D721Med (cell line): ENCODE measurements around the gene PDE3A.

Experiments used
- DNase-seq: peaks from one replicate; pipeline ENCODE4 v3.0.0; 2011; ENCODE audit warnings: low spot score; ENCODE audit not compliant: insufficient read length
- FAIRE-seq: peaks from 2 replicates; lab custom pipeline; 2011; peaks lifted over from hg19 to GRCh38; lab: Jason Lieb, UNC
- CTCF ChIP-seq: IDR thresholded peaks from 2 replicates; pipeline ENCODE4 v1.5.1; 2012; ENCODE audit warnings: mild to moderate bottlenecking, control low read depth; ENCODE audit not compliant: insufficient read depth; ENCODE audit errors: missing control alignments

The PDE3A gene

GRCh38 chr12:20561871-20562270, 193.5 kb downstream of the PDE3A start:
- TF ChIP-seq CTCF, result no peak
- FAIRE-seq (no peak), DNase-seq (no peak)

GRCh38 chr12:20567413-20567812, 199.1 kb downstream of the PDE3A start:
- FAIRE-seq (no peak), DNase-seq (no peak)
- no peak for TF ChIP-seq CTCF

- FAIRE-seq (no peak), DNase-seq (no peak)
- no peak for TF ChIP-seq CTCF
These were observed 204.1 kb downstream of the PDE3A start for GRCh38 chr12:20572451-20572850.

GRCh38 chr12:20576528-20576927, 208.2 kb downstream of the PDE3A start:
- TF ChIP-seq CTCF, result no peak
- DNase-seq (no peak), FAIRE-seq (no peak)

- DNase-seq, result no peak
- TF ChIP-seq CTCF, result no peak
- FAIRE-seq, result no peak
These were observed 208.7 kb downstream of the PDE3A start for GRCh38 chr12:20577054-20577453.

- TF ChIP-seq CTCF, result no peak
- FAIRE-seq (no peak), DNase-seq (no peak)
These were observed 209.8 kb downstream of the PDE3A start for GRCh38 chr12:20578142-20578541.

GRCh38 chr12:20585055-20585625, 216.8 kb downstream of the PDE3A start:
- FAIRE-seq (peak; percentile 41), DNase-seq (no peak)
- TF ChIP-seq CTCF, result no peak
